Muscle layer of colon (tissue), 2 donors: Measurements from ENCODE around the gene USP17L18.
"Not testable (repeated sequence)": the region's sequence is repeated elsewhere in the genome, so short reads cannot be mapped to it uniquely, and the experiment has no call there.

Source experiments
- H3K27ac ChIP-seq: one replicate; pipeline ENCODE4 v1.7.0; 2013; ENCODE audit warnings: low read depth, mild to moderate bottlenecking, low read length, moderate library complexity
- H3K27me3 ChIP-seq, 2 donors: one replicate each; pipeline ENCODE4 v1.7.0; 2013; ENCODE audit warnings: low read length in 2 of 2, mild to moderate bottlenecking in 2 of 2; ENCODE audit not compliant: insufficient read depth in 2 of 2, control insufficient read depth in 1 of 2
- H3K36me3 ChIP-seq: one replicate; pipeline ENCODE4 v1.7.0; 2013; ENCODE audit warnings: mild to moderate bottlenecking, low read length; ENCODE audit not compliant: insufficient read depth
- H3K4me1 ChIP-seq: one replicate; pipeline ENCODE4 v1.7.0; 2013; ENCODE audit warnings: mild to moderate bottlenecking, low read length; ENCODE audit not compliant: insufficient read depth
- H3K4me3 ChIP-seq, 2 donors: one replicate each; pipeline ENCODE4 v1.7.0; 2013; ENCODE audit warnings: low read length in 2 of 2, low read depth in 1 of 2, mild to moderate bottlenecking in 1 of 2, moderate library complexity in 1 of 2
- H3K9ac ChIP-seq: one replicate; pipeline ENCODE4 v1.7.0; 2013; ENCODE audit warnings: low read length
- H3K9me3 ChIP-seq: one replicate; pipeline ENCODE4 v1.7.0; 2013; ENCODE audit warnings: mild to moderate bottlenecking, low read length
- donor health status: abdominal sarcoma.
- donor health status: Adenocarcinoma of cecum.

USP17L18 gene

GRCh38 chr4:9257824-9258223 lies 9.4 kb downstream of the USP17L18 start, which contains the start of gene USP17L20:
Gene USP17L20 (plus strand): TSS chr4:9258124. CDS start chr4:9258124, 0 bp downstream.
- H3K4me3 ChIP-seq, H3K9me3 ChIP-seq, H3K27ac ChIP-seq, H3K27me3 ChIP-seq, H3K9ac ChIP-seq, H3K36me3 ChIP-seq, H3K4me1 ChIP-seq: not testable (repeated sequence)

GRCh38 chr4:9262572-9262971 lies 14.1 kb downstream of the USP17L18 start, which contains the start of gene USP17L21:
Gene USP17L21 (plus strand): TSS chr4:9262872. CDS start chr4:9262872, 0 bp downstream.
- not testable (repeated sequence) for H3K4me1 ChIP-seq, H3K4me3 ChIP-seq, H3K36me3 ChIP-seq, H3K27me3 ChIP-seq, H3K27ac ChIP-seq, H3K9ac ChIP-seq, H3K9me3 ChIP-seq

DNA sequence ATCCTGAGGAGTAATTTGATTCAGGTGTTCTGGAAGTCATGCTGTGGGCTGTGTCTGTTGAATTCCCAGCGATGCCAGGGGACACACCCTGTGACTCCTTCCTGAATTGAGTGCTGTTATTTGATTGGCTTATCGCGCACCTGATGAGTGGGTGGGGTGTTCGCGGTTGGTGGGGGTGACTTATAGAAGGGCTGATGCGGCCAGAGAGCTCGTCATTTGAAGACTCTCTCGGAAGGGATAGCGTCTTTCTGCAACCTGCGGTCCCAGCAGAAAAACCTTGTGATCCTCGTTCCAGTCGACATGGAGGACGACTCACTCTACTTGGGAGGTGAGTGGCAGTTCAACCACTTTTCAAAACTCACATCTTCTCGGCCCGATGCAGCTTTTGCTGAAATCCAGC lies 18.9 kb downstream of the USP17L18 start, which contains the start of gene USP17L22:
Gene USP17L22, plus strand, starts transcription at position 301 of the 400 bp plus-strand sequence. Its CDS starts 0 bp downstream, at position 301.
- H3K9ac ChIP-seq, H3K27me3 ChIP-seq, H3K9me3 ChIP-seq, H3K27ac ChIP-seq, H3K36me3 ChIP-seq, H3K4me1 ChIP-seq, H3K4me3 ChIP-seq: not testable (repeated sequence)

GRCh38 chr4:9271719-9272118 lies 23.3 kb downstream of the USP17L18 start:
- H3K27me3 ChIP-seq, H3K9me3 ChIP-seq, H3K27ac ChIP-seq, H3K36me3 ChIP-seq, H3K9ac ChIP-seq, H3K4me3 ChIP-seq, H3K4me1 ChIP-seq: not testable (repeated sequence)
